Measurements from ENCODE around the gene SURF1.
"Not testable (repeated sequence)": the region's sequence is repeated elsewhere in the genome, so short reads cannot be mapped to it uniquely, and the experiment has no call there.

SURF1 gene

GRCh38 chr9:133383438-133383837 lies 27.2 kb upstream of the SURF1 start:
- no peak for DNase-seq (ENCODE audit: low spot score)

GRCh38 chr9:133382507-133383141 lies 26.3 kb upstream of the SURF1 start:
- no peak for DNase-seq (ENCODE audit: low spot score)

GRCh38 chr9:133380734-133381133 lies 24.4 kb upstream of the SURF1 start:
- DNase-seq (ENCODE audit: low spot score) = no peak

GRCh38 chr9:133379153-133380086 lies 23.1 kb upstream of the SURF1 start:
- DNase-seq (ENCODE audit: low spot score) = no peak

- DNase-seq (ENCODE audit: low spot score) = no peak
Observed at GRCh38 chr9:133378408-133378962, 22.2 kb upstream of the SURF1 start.

GRCh38 chr9:133377721-133378216 lies 21.5 kb upstream of the SURF1 start:
- no peak for DNase-seq (ENCODE audit: low spot score)

- not testable (repeated sequence) for DNase-seq (ENCODE audit: low spot score)
Observed at GRCh38 chr9:133377280-133377679, 21.0 kb upstream of the SURF1 start.

GRCh38 chr9:133375724-133376654 lies 19.7 kb upstream of the SURF1 start, which contains the start of the genes STKLD1 and SURF4:
Gene STKLD1, plus strand, starts transcription at chr9:133376366. Its CDS starts 108 bp downstream, at chr9:133376474.
Gene SURF4, minus strand, starts transcription at chr9:133376060. Its CDS starts 91 bp downstream, at chr9:133375969.
- DNase-seq (ENCODE audit: low spot score) = peak; percentile 99

GRCh38 chr9:133375116-133375723 lies 18.9 kb upstream of the SURF1 start:
- DNase-seq (ENCODE audit: low spot score) = peak; percentile 73

- no peak for DNase-seq (ENCODE audit: low spot score)
Observed at GRCh38 chr9:133374612-133375115, 18.4 kb upstream of the SURF1 start.

GRCh38 chr9:133372144-133372543 lies 15.9 kb upstream of the SURF1 start:
- no peak for DNase-seq (ENCODE audit: low spot score)

- no peak for DNase-seq (ENCODE audit: low spot score)
Observed at GRCh38 chr9:133371261-133371711, 15.0 kb upstream of the SURF1 start.

GRCh38 chr9:133370685-133371084 lies 14.4 kb upstream of the SURF1 start:
- DNase-seq (ENCODE audit: low spot score) = no peak

GRCh38 chr9:133369933-133370332 lies 13.6 kb upstream of the SURF1 start:
- no peak for DNase-seq (ENCODE audit: low spot score)

- no peak for DNase-seq (ENCODE audit: low spot score)
Observed at GRCh38 chr9:133369422-133369821, 13.1 kb upstream of the SURF1 start.

GRCh38 chr9:133368249-133368881 lies 12.1 kb upstream of the SURF1 start:
- no peak for DNase-seq (ENCODE audit: low spot score)

- DNase-seq (ENCODE audit: low spot score) = no peak
Observed at GRCh38 chr9:133367778-133368177, 11.5 kb upstream of the SURF1 start.

- DNase-seq (ENCODE audit: low spot score) = no peak
Observed at GRCh38 chr9:133367221-133367620, 10.9 kb upstream of the SURF1 start.

GRCh38 chr9:133366435-133366834 lies 10.1 kb upstream of the SURF1 start:
- no peak for DNase-seq (ENCODE audit: low spot score)

- DNase-seq (ENCODE audit: low spot score) = no peak
Observed at GRCh38 chr9:133362359-133363044, 6.2 kb upstream of the SURF1 start.

All from HuH-7.5 (cell line).